Transverse colon (tissue), 4 donors: ENCODE results near the gene SCYGR7. TPM values are rescaled to one million over a fixed set of nuclear protein-coding genes. Genes with fewer than 3 reads are reported as not detected.
"Not testable (repeated sequence)": the region's sequence is repeated elsewhere in the genome, so short reads cannot be mapped to it uniquely, and the experiment has no call there.

Source experiments
- DNase-seq: peaks from one replicate; pipeline ENCODE4 v3.0.0-alpha.2; 2019
- H3K27ac ChIP-seq, 4 donors: fragments of 200-600 bp; sonication (generic); 2 replicates each; pipeline ENCODE4 v1.5.1; 2016 to 2018; ENCODE audit warnings: inconsistent platforms in 4 of 4
- H3K27me3 ChIP-seq: fragments of 200-600 bp; sonication (generic); 2 replicates; pipeline ENCODE4 v1.5.1; 2017; ENCODE audit warnings: inconsistent platforms
- H3K36me3 ChIP-seq, 4 donors: fragments of 200-600 bp; sonication (generic); 2 replicates each; pipeline ENCODE4 v1.5.1; 2017 to 2019; ENCODE audit warnings: inconsistent platforms in 4 of 4
- H3K4me1 ChIP-seq, 4 donors: fragments of 200-600 bp; sonication (generic); 2 replicates each; pipeline ENCODE4 v1.5.1; 2017 to 2020; ENCODE audit warnings: inconsistent platforms in 4 of 4
- H3K4me3 ChIP-seq, 4 donors: fragments of 200-600 bp; sonication (generic); 1 replicate in 1 of 4; 2 replicates in 3 of 4; pipeline versions ENCODE4 v1.5.1 to v1.6.1; 2017 to 2019; ENCODE audit warnings: inconsistent platforms in 4 of 4
- H3K9me3 ChIP-seq, 2 donors: fragments of 200-600 bp; sonication (generic); 2 replicates each; pipeline ENCODE4 v1.5.1; 2017 to 2019; ENCODE audit warnings: inconsistent platforms in 2 of 2
- CTCF ChIP-seq, 5 experiments: fragments of 200-600 bp in 3 of 5; fragments of 450-650 bp in 2 of 5; sonication (generic) in 3 of 5; IDR thresholded peaks; 1 replicate in 2 of 5; 2 replicates in 3 of 5; pipeline ENCODE4 v1.5.1; 2016 to 2017; ENCODE audit warnings: antibody characterized with exemption in 5 of 5, inconsistent platforms in 3 of 5, mild to moderate bottlenecking in 2 of 5, moderate library complexity in 1 of 5
- EP300 ChIP-seq: sonication (generic); formaldehyde crosslinking; IDR thresholded peaks from one replicate; pipeline ENCODE4 v1.6.1; 2017; ENCODE audit warnings: antibody characterized with exemption, low read depth
- POLR2A ChIP-seq: fragments of 450-650 bp; IDR thresholded peaks from one replicate; pipeline ENCODE4 v1.6.1; 2016; ENCODE audit warnings: antibody characterized with exemption, mild to moderate bottlenecking, moderate library complexity
- POLR2AphosphoS5 ChIP-seq, 3 donors: sonication (generic); formaldehyde crosslinking; IDR thresholded peaks; one replicate each; pipeline ENCODE4 v1.6.1; 2016; ENCODE audit warnings: antibody characterized with exemption in 3 of 3
- WGBS, 2 donors: methylation state at CpG; one replicate each; pipeline ENCODE4 v1.1.5; 2018; ENCODE audit warnings: low coverage in 1 of 2; 5-methylcytosine and 5-hydroxymethylcytosine counted together
- in situ Hi-C, 4 donors: fragments of 200-750 bp; cut with MboI; loops; one replicate each; pipeline versions ENCODE4 v1.15.0 to v1.15.1; 2017; ENCODE audit warnings: low sequenced_read_pairs in 3 of 4, low pct_ligation_motif_present in 1 of 4, low pct_unique_long_range_greater_than_20kb in 1 of 4
- intact Hi-C: fragments of 100-400 bp; cut with DNase I; formaldehyde crosslinking; loops from one replicate; pipeline ENCODE4 v1.15.1; 2023; ENCODE audit warnings: low total_unique reads
- total RNA-seq, 4 donors: library from RNA; depleted of rRNA; stranded (reverse); fragments of >200 nt; gene quantifications; one replicate each; pipeline ENCODE4 v1.1.0, GENCODE V29; 2016

SCYGR7 gene
- total RNA-seq, 4 donors from 2014 or later, result not detected

DNA sequence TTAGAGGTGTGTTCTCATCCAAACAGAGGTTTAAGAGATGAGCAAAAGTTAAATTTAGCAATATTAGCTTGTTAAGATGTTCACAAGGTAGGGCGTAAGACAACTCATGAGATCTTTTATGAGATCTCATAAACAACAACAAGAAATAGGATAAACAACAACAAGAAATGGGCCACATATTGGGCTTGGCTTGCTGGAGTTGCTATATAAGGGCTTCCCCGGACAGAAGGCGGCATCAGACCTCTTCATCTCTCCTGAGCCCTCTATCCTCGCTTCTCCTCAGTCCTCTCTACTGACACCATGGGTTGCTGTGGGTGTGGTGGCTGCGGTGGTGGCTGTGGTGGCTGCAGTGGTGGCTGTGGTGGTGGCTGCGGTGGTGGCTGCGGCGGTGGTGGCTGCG is 17.5 kb downstream of the SCYGR7 start, which contains the start of gene SCYGR8:
SCYGR8 (plus strand) TSS at position 301 of the 400 bp plus-strand sequence; CDS start at position 301, 0 bp downstream.
- WGBS, 2 donors, result 93 to 100% methylated on average over 1 to 7 of the region's 9 CpGs
- H3K4me3 ChIP-seq, result no peak within 1 kb of the TSS
- intact Hi-C loops (no loop called here), in situ Hi-C loops (no loop called here)
- no peaks in the 10 kb centered on the region for H3K27me3 ChIP-seq
- TF ChIP-seq CTCF (IDR thresholded peaks at IDR 0.05), result no peak
- H3K9me3 ChIP-seq, result no peaks in the 10 kb centered on the region
- H3K4me1 ChIP-seq, result no peaks in the 10 kb centered on the region
- H3K36me3 ChIP-seq, result no peaks in the 10 kb centered on the region
- H3K27ac ChIP-seq, result no peak within 1 kb of the TSS
- no peak for DNase-seq

GRCh38 chr2:227748079-227748478 is 19.9 kb downstream of the SCYGR7 start:
- H3K36me3 ChIP-seq, result no peaks in the 10 kb centered on the region
- no peaks in the 10 kb centered on the region for H3K27me3 ChIP-seq
- in situ Hi-C loops, result no loop called here
- H3K27ac ChIP-seq, result no peak overlapping the region
- H3K4me1 ChIP-seq, result no peaks in the 10 kb centered on the region
- no peaks in the 10 kb centered on the region for H3K9me3 ChIP-seq
- no peak for DNase-seq
- no peak overlapping the region for H3K4me3 ChIP-seq
- TF ChIP-seq EP300, result no peak
- no peak for TF ChIP-seq POLR2AphosphoS5 (IDR thresholded peaks at IDR 0.05)
- no peak for TF ChIP-seq POLR2A
- no peak for TF ChIP-seq CTCF (IDR thresholded peaks at IDR 0.05)
- intact Hi-C loops, result no loop called here
- 76 to 85% methylated on average over 3 to 6 of the region's 6 CpGs for WGBS, 2 donors

GRCh38 chr2:227756261-227756660 is 28.1 kb downstream of the SCYGR7 start:
- H3K27ac ChIP-seq, H3K36me3 ChIP-seq, H3K4me3 ChIP-seq, H3K27me3 ChIP-seq, intact Hi-C loops, H3K9me3 ChIP-seq, DNase-seq: not testable (repeated sequence)
- 62 to 72% methylated on average over 4 of the region's 4 CpGs for WGBS, 2 donors
- H3K4me1 ChIP-seq, result peaks cover under 1 to 12% (median 5%) of the 10 kb centered on the region in 4 donors
- in situ Hi-C loops, result loop anchor here (10.0 to 25.0 kb wide), 5 partner anchors 91 to 619 kb away; partner anchors contain the start of gene SCYGR5 (in 2 of the 4)

GRCh38 chr2:227759411-227760118 is 31.4 kb downstream of the SCYGR7 start:
- in situ Hi-C loops, result loop anchor here (5.0 to 25.0 kb wide), 9 partner anchors 95 to 622 kb away; partner anchors contain the start of gene SCYGR5 (in 3 of the 4)
- no peaks in the 10 kb centered on the region for H3K27me3 ChIP-seq
- TF ChIP-seq CTCF (IDR thresholded peaks at IDR 0.05) (no peak), EP300 (no peak), POLR2A (no peak), POLR2AphosphoS5 (IDR thresholded peaks at IDR 0.05) (no peak)
- H3K36me3 ChIP-seq, result no peaks in the 10 kb centered on the region
- H3K27ac ChIP-seq, result no peak overlapping the region
- intact Hi-C loops, result loop anchor here (10.0 kb wide), 2 partner anchors 275 to 355 kb away; no protein-coding TSS in a partner anchor
- WGBS, 2 donors, result 74 to 78% methylated on average over 11 to 13 of the region's 13 CpGs
- no peak for DNase-seq
- H3K9me3 ChIP-seq, result no peaks in the 10 kb centered on the region
- peaks cover 8 to 23% (median 16%) of the 10 kb centered on the region in 4 donors for H3K4me1 ChIP-seq
- H3K4me3 ChIP-seq, result no peak overlapping the region
